Natural killer cell treated with Interleukin-12 subunit alpha and Interleukin-12 subunit beta and Interleukin-15 and Interleukin-18, amount 100 ng/mL, for 72 hours (primary cell): ENCODE data around the gene BSX. TPM values are rescaled to one million over a fixed set of nuclear protein-coding genes. Genes with fewer than 3 reads are reported as not detected.

Experiments used
- total RNA-seq, 2 donors: library from RNA; stranded (reverse); gene quantifications; one replicate each; pipeline ENCODE4 v1.2.3, GENCODE V29; 2022

Gene BSX
- total RNA-seq, 2 donors from 2014 or later = not detected

Other genes starting within 250 kb of the BSX start
- 1 to 10 TPM in 1 of 2 donors, under 1 TPM in 1; 0.98 to 2.9 TPM for gene CRTAM, start 143.3 kb downstream of the BSX start, total RNA-seq
- under 1 TPM; 0.55 to 0.59 TPM for gene JHY, start 99.1 kb downstream of the BSX start, total RNA-seq
- 1,000 to 10,000 TPM; 2,110 to 2,554 TPM for gene HSPA8, start 80.3 kb upstream of the BSX start, total RNA-seq
- gene CLMP, start 213.4 kb upstream of the BSX start, total RNA-seq = not detected